Small intestine (tissue), 7 donors: ENCODE data around the gene SCAND1. TPM values are rescaled to one million over a fixed set of nuclear protein-coding genes. Genes with fewer than 3 reads are reported as not detected.
A peak's percentile ranks its signal among the peaks of the same experiment; 100 is the strongest.
"Not testable (repeated sequence)": the region's sequence is repeated elsewhere in the genome, so short reads cannot be mapped to it uniquely, and the experiment has no call there.

Experiments
- DNase-seq, 2 donors: peaks; one replicate each; pipeline versions ENCODE4 v3.0.0 to v3.0.0-alpha.2; 2013
- FAIRE-seq: peaks from 2 replicates; lab custom pipeline; 2012; peaks lifted over from hg19 to GRCh38; lab: Jason Lieb, UNC
- H3K27ac ChIP-seq, 3 donors: one replicate each; pipeline ENCODE4 v1.5.1; 2013; ENCODE audit warnings: low read length in 2 of 3, mild to moderate bottlenecking in 2 of 3, control low read depth in 1 of 3, inconsistent platforms in 1 of 3, low read depth in 1 of 3, moderate library complexity in 1 of 3
- H3K27me3 ChIP-seq, 3 donors: one replicate each; pipeline ENCODE4 v1.6.1; 2013; ENCODE audit warnings: low read length in 3 of 3, inconsistent platforms in 1 of 3; ENCODE audit not compliant: control insufficient read depth in 3 of 3, insufficient read depth in 3 of 3
- H3K36me3 ChIP-seq, 3 donors: one replicate each; pipeline ENCODE4 v1.6.1; 2013; ENCODE audit warnings: low read length in 3 of 3, inconsistent platforms in 1 of 3, low read depth in 1 of 3, mild to moderate bottlenecking in 1 of 3, moderate library complexity in 1 of 3; ENCODE audit not compliant: control insufficient read depth in 3 of 3, insufficient read depth in 2 of 3
- H3K4me1 ChIP-seq, 3 donors: one replicate each; pipeline ENCODE4 v1.6.1; 2013; ENCODE audit warnings: low read length in 2 of 3, inconsistent platforms in 1 of 3, low read depth in 1 of 3, mild to moderate bottlenecking in 1 of 3, moderate library complexity in 1 of 3; ENCODE audit not compliant: control insufficient read depth in 3 of 3, insufficient read depth in 2 of 3
- H3K4me3 ChIP-seq, 3 donors: one replicate each; pipeline ENCODE4 v1.5.1; 2013; ENCODE audit warnings: low read length in 3 of 3, control low read depth in 1 of 3, inconsistent platforms in 1 of 3, low read depth in 1 of 3, mild to moderate bottlenecking in 1 of 3, moderate library complexity in 1 of 3
- H3K9me3 ChIP-seq, 2 donors: one replicate each; pipeline ENCODE4 v1.6.1; 2013; ENCODE audit warnings: low read depth in 1 of 2, low read length in 1 of 2; ENCODE audit not compliant: control insufficient read depth in 2 of 2, insufficient read depth in 1 of 2
- WGBS, 3 donors: extraction: QIAGEN DNeasy Blood & Tissue Kit; methylation state at CpG; one replicate each; pipeline ENCODE4 v1.1.7; 2013; 5-methylcytosine and 5-hydroxymethylcytosine counted together
- polyA plus RNA-seq, 4 donors: library from polyadenylated mRNA; stranded (reverse) in 3 of 4; unstranded in 1 of 4; fragments of 200-250 nt in 3 of 4; fragments of 120-200 nt in 1 of 4; gene quantifications; one replicate each; pipeline versions ENCODE4 v1.2.1 to v1.2.3, GENCODE V29; 2013
- donor health status: healthy with polysubstance abuse.
- donor health status: control.
- donor health status: control.
- donor health status: Bipolar disorder and iron deficiency.
- donor health status: healthy.

Gene SCAND1
- polyA plus RNA-seq, 4 donors = 52.5 to 283 (median 229) TPM

GRCh38 chr20:35974256-35974655 lies 20.0 kb upstream of the SCAND1 start:
- no peak for DNase-seq
- no peak overlapping the region for H3K27ac ChIP-seq
- WGBS, 3 donors = 79 to 81% (median 79%) methylated on average over 4 of the region's 4 CpGs
- H3K9me3 ChIP-seq = peaks cover 0 to 3% of the 10 kb centered on the region in 2 donors
- H3K4me3 ChIP-seq = no peak overlapping the region
- no peak for FAIRE-seq
- H3K27me3 ChIP-seq = no peaks in the 10 kb centered on the region
- no peaks in the 10 kb centered on the region for H3K4me1 ChIP-seq
- H3K36me3 ChIP-seq = no peaks in the 10 kb centered on the region

DNA sequence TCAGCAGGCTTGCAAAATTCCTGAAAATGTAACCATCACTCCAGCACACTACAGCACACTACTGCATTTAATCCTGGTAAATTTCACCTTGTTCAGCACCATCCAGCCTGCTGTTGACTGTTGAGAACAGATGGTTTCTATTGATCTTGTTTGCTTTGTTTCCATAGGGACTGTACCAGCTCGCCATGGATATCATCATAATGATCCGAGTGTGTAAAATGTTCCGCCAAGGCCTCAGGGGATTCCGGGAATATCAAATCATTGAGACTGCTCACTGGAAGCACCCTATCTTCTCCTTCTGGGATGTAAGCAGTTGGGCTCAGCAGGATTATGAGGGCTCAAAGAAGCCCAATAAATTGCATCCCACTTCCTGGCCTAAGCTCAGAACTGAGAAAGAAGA lies 18.2 kb upstream of the SCAND1 start:
- Histone ChIP-seq H3K36me3 (no peaks in the 10 kb centered on the region), H3K9me3 (peaks cover 0 to 3% of the 10 kb centered on the region in 2 donors), H3K4me1 (peaks cover 0 to 2% (median 0%) of the 10 kb centered on the region in 3 donors), H3K27ac (no peak overlapping the region), H3K27me3 (no peaks in the 10 kb centered on the region), H3K4me3 (no peak overlapping the region)
- WGBS, 3 donors = 80 to 86% (median 80%) methylated on average over 4 of the region's 4 CpGs
- peak in 1 of 2 donors; percentile 21 for DNase-seq
- no peak for FAIRE-seq

- H3K9me3 ChIP-seq = peaks cover 0 to 3% of the 10 kb centered on the region in 2 donors
- H3K27me3 ChIP-seq = no peaks in the 10 kb centered on the region
- FAIRE-seq (no peak), DNase-seq (no peak)
- H3K27ac ChIP-seq = no peak overlapping the region
- 87 to 90% (median 88%) methylated on average over 2 of the region's 2 CpGs for WGBS, 3 donors
- no peak overlapping the region for H3K4me3 ChIP-seq
- no peaks in the 10 kb centered on the region for H3K36me3 ChIP-seq
- H3K4me1 ChIP-seq = peaks cover 0 to 2% (median 0%) of the 10 kb centered on the region in 3 donors
These were observed 17.7 kb upstream of the SCAND1 start for GRCh38 chr20:35971981-35972380.

- FAIRE-seq (no peak), DNase-seq (peak; percentile 21 to 70)
- Histone ChIP-seq H3K4me3 (no peak overlapping the region), H3K4me1 (peaks cover 0 to 2% (median 0%) of the 10 kb centered on the region in 3 donors), H3K27ac (no peak overlapping the region), H3K27me3 (no peaks in the 10 kb centered on the region), H3K9me3 (peaks cover 0 to 3% of the 10 kb centered on the region in 2 donors), H3K36me3 (no peaks in the 10 kb centered on the region)
- 8 to 48% (median 35%) methylated on average over 1 of the region's 1 CpG for WGBS, 3 donors
These were observed 14.6 kb upstream of the SCAND1 start for GRCh38 chr20:35968930-35969329.

- DNase-seq (no peak), FAIRE-seq (no peak)
- Histone ChIP-seq H3K9me3 (peaks cover 0 to 3% of the 10 kb centered on the region in 2 donors), H3K27ac (no peak within 1 kb of the TSS), H3K4me3 (no peak within 1 kb of the TSS), H3K4me1 (peaks cover 0 to 2% (median 0%) of the 10 kb centered on the region in 3 donors), H3K27me3 (no peaks in the 10 kb centered on the region), H3K36me3 (no peaks in the 10 kb centered on the region)
- WGBS, 3 donors = 92 to 96% (median 95%) methylated on average over 3 of the region's 3 CpGs
These were observed 13.8 kb upstream of the SCAND1 start, which contains the start of gene CNBD2 for GRCh38 chr20:35967979-35968640. TSS of gene CNBD2 (plus strand) at chr20:35968590. CDS start at chr20:35968763, 173 bp downstream.

DNA sequence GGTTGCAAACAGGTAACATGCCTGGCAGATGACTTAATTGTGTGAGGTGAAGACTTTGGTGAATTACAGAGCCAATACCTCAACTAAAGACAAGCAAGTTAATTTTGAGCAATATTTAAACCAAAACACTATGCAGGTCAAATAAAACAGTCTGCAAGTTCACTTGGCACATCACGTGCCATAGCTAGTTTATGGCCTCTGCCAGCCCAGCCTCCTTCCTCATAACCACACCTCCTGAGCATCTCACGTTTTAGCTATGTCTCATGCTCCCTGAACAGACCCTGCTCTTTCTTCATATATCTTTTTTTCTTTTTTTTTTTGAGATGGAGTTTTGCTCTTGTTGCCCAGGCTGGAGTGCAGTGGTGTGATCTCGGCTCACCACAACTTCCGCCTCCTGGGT lies 9.6 kb upstream of the SCAND1 start:
- Histone ChIP-seq H3K36me3 (no peaks in the 10 kb centered on the region), H3K4me1 (peaks cover 0 to 2% (median 0%) of the 10 kb centered on the region in 3 donors), H3K27ac (no peak overlapping the region), H3K9me3 (no peaks in the 10 kb centered on the region), H3K4me3 (no peak overlapping the region), H3K27me3 (no peaks in the 10 kb centered on the region)
- FAIRE-seq = no peak
- 57 to 77% (median 65%) methylated on average over 4 of the region's 4 CpGs for WGBS, 3 donors
- DNase-seq = peak in 1 of 2 donors; percentile 39

GRCh38 chr20:35959291-35959690 lies 5.0 kb upstream of the SCAND1 start:
- not testable (repeated sequence) for FAIRE-seq, H3K27ac ChIP-seq, H3K4me3 ChIP-seq, H3K27me3 ChIP-seq, H3K4me1 ChIP-seq, DNase-seq, H3K36me3 ChIP-seq, H3K9me3 ChIP-seq
- 79 to 83% (median 80%) methylated on average over 6 of the region's 6 CpGs for WGBS, 3 donors

DNA sequence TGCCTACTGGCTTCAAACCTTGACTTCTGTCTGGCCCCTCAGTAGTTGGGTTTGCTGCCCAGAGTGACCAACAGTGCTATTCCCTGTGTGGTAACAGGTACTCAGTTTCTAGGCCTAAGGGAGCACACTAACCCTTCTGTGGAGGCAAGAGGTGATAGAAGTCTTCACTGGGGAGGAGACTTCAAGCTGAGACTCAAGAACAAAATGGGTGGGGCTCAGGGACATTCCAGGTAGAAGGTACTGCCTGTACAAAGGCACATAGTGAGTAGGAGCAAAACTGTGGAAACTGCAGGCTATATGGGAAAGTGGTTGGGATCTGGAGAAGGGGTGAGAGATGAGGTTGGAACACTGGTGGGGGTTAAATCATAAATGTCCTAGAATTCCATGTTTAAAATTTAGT lies 2.3 kb upstream of the SCAND1 start:
- DNase-seq (peak in 1 of 2 donors; percentile 78), FAIRE-seq (no peak)
- Histone ChIP-seq H3K4me3 (no peak overlapping the region), H3K27ac (no peak overlapping the region), H3K9me3 (no peaks in the 10 kb centered on the region), H3K27me3 (no peaks in the 10 kb centered on the region), H3K4me1 (peaks cover 0 to 9% (median 3%) of the 10 kb centered on the region in 3 donors), H3K36me3 (no peaks in the 10 kb centered on the region)
